GM19452 (cell line): ENCODE measurements around the gene FXYD1.
"Not testable (repeated sequence)": the region's sequence is repeated elsewhere in the genome, so short reads cannot be mapped to it uniquely, and the experiment has no call there.

Source experiments
- ATAC-seq: cut with Tn5 transposase; IDR thresholded peaks from one replicate; pipeline ENCODE4 v1.9.1; 2021; ENCODE audit not compliant: unreplicated experiment

The FXYD1 gene

GRCh38 chr19:35124098-35125060 is 14.2 kb upstream of the FXYD1 start:
- ATAC-seq: peak; percentile 86

DNA sequence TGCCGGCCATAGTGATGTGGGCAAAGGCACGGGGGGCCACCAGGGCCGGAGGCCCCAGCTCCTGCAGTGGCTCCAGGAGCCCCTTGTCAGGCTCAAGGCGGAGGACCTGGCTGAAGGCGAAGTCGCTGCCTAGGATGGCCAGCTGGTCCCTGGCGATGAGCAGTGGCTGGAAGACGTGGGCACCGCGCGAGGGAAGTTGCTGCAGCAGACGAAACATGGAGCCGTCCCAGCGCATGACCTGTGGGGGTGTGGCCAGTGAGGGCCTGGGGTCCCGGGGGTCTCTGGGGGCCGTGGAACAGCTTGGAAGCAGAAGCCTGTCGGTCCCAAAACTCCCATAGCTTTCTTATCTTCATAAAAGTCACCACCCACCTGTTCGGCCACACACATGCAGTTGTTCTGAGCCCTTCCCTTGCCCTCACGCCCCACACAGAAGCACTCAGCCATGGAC is 13.3 kb upstream of the FXYD1 start:
- no peak for ATAC-seq

DNA sequence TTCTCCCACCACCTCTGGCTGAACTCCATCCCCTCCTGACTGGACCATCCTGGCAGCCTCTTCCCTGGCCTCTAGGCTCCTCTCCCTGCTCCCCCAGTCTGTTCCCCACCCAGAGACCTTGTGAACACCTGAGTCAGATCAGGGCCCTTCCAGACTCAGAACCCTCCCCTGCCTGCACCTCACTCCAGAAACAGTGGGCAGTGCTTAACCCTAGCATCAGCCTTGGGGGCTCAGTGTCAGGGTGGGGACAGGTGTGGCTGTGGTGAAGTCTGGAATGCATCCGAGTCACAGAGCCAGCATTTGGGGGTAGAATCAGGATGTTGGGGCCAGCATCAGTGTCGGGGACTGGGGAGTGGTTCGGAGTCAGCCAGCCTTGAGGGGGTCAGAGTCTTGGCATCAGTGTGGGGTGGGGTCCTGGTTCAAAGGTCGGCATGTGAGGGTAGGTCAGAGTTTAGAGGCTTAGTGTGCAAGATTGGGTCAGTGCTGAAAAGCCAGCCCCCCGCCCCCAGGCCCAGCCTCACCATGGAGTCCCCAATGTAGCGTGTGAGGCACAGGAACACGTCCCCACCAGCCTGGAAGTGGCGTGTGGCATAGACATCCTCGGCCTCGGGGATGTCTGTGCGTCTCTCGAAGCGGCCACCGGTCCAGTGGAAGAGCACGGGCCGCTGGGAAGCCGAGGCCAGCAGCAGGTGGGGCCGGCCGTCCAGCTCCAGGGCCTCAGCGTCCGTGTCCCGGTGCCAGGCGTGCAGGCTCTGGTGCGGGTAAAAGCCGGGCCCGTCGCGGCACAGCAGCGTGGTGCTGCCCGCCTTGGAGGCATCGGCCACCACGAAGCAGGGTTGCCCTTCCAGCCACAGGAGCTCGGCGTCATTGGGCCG is 12.6 kb upstream of the FXYD1 start:
- ATAC-seq: no peak

GRCh38 chr19:35126624-35126959 is 12.0 kb upstream of the FXYD1 start:
- ATAC-seq: no peak

GRCh38 chr19:35127871-35128270 is 10.8 kb upstream of the FXYD1 start:
- no peak for ATAC-seq

GRCh38 chr19:35128398-35129057 is 10.1 kb upstream of the FXYD1 start:
- no peak for ATAC-seq

- ATAC-seq: not testable (repeated sequence)
These were observed 8.8 kb upstream of the FXYD1 start for GRCh38 chr19:35129724-35130274.

GRCh38 chr19:35130761-35131720 is 7.6 kb upstream of the FXYD1 start:
- ATAC-seq: no peak

- no peak for ATAC-seq
These were observed 6.4 kb upstream of the FXYD1 start for GRCh38 chr19:35132254-35132653.

DNA sequence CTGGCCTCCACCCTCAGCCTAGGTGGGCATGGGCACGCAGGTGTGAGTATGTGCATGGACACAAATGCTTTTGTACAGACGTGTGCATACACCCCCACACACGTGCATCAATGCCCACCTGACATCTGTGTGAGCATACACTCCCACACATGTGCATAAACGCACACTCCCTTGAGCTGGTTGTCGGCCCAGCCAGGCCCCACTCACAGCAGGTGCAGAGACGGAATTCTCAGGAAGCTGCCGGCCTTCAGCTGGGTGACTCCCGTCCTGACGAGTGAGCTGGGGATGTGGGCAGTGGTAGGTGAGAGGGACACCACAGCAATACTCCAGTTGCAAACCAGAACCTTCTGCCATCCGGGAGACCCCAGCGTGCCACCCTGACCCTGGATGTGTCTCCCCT is 4.8 kb upstream of the FXYD1 start:
- ATAC-seq: no peak

- no peak for ATAC-seq
These were observed 3.9 kb upstream of the FXYD1 start, which contains the start of gene LGI4 for GRCh38 chr19:35134601-35135242. Gene LGI4 (minus strand): TSS chr19:35135059. CDS start chr19:35134680, 379 bp downstream.

DNA sequence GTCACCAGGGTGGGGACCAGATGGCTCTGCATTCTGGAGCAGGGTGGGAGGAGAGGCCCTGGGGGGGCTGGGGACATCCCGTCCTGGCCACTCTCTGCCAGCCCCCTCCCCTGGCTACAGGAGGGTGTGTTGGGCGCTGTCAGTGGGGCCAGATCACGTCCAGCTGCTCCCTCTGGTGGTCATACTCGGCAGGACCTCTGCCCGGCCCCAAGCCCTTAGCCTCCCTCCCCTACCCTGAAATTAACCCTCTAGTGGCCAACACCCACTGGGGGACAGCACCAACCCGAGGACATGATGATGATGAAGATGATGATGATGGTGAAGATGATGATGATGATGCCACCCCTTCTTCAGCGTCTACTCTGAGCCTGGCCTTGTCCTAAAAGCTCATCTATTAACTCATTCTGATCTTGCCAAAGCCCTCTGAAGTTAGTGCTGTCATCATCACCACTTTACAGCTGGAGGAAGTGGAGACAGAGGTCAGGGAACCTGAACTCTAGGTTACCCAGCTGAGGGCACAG is 3.2 kb upstream of the FXYD1 start:
- ATAC-seq: no peak

DNA sequence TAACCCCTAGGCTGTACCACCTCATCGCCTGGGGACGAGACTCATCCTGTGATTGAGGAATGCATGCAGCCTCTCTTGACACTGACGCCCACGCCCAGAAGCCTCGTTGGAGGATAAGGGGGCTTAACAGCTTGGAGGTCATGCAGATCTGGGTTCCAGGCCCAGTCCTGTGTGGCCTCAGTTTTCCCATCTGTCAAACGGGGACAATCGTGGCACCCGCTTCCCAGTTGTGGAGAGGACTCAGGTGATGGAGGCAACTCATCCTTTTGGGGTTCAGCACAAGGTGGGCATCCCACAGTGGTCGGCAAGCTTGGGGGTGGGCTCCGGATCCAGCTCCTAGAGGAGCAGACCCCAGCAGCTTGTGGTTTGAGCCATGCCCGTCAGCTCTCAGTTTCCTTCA is 2.4 kb upstream of the FXYD1 start:
- ATAC-seq: no peak

DNA sequence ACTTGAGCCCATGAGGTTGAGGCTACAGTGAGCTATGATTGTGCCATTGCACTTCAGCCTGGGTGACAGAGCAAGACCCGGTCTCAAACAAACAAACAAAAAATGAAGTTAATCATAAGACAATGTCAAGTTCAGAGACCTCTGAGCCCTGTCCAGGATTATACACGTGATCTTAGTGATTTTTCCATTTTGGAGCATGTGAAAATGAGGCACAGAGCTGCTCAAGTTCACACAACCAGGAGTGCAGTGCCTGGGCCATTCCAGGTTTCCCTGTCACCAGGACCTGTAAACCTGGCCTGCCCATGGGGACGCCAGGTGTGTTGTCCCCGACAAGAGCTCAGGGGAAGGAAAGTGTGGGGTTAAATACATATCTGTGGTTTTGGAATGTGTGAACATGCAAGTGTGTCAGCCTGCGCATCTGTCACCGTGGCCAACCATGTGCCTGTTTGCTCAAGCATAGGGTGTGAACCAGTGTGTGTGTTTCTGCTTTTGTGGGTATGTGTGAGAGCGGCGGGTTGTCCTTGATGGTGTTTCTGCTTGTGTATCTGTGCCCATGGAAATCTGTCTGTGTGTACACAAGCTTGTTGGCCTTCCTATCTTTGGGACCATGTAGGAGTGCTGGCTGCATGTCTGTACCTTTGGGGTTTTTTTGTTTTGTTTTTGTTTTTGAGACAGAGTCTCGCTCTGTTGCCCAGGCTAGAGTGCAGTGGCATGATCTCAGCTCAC is 1.5 kb upstream of the FXYD1 start:
- no peak for ATAC-seq

GRCh38 chr19:35140207-35140961 is 1.8 kb downstream of the FXYD1 start:
- no peak for ATAC-seq

- ATAC-seq: peak; percentile 74
These were observed 2.6 kb downstream of the FXYD1 start for GRCh38 chr19:35140962-35141836.
